Keratinocyte (primary cell): Measurements from ENCODE around the gene CNGA3. TPM values are rescaled to one million over a fixed set of nuclear protein-coding genes. Genes with fewer than 3 reads are reported as not detected.

Experiments used
- DNase-seq: peaks from one replicate; pipeline ENCODE4 v3.0.0-alpha.2; 2011; ENCODE audit warnings: low read depth, missing footprints, low spot score
- FAIRE-seq: peaks from 2 replicates; lab custom pipeline; 2011; peaks lifted over from hg19 to GRCh38; lab: Jason Lieb, UNC
- H2AFZ ChIP-seq: 2 replicates; pipeline ENCODE4 v1.6.0; 2012; ENCODE audit warnings: low read length, control low read depth, inconsistent platforms; ENCODE audit not compliant: control insufficient read depth
- H3K27ac ChIP-seq: 2 replicates; pipeline ENCODE4 v1.5.1; 2011; ENCODE audit warnings: low read length; ENCODE audit not compliant: control insufficient read depth, insufficient read depth
- H3K27me3 ChIP-seq: 3 replicates; pipeline ENCODE4 v1.6.0; 2011; ENCODE audit warnings: low read length; ENCODE audit not compliant: control insufficient read depth, insufficient read depth; ENCODE audit errors: extremely low read depth
- H3K36me3 ChIP-seq, 2 experiments: 2 replicates in 1 of 2; 3 replicates in 1 of 2; pipeline ENCODE4 v1.5.1; 2011; ENCODE audit warnings: low read length in 2 of 2, mild to moderate bottlenecking in 1 of 2; ENCODE audit not compliant: control insufficient read depth in 2 of 2, insufficient read depth in 2 of 2; ENCODE audit errors: extremely low read depth in 1 of 2
- H3K4me1 ChIP-seq: 3 replicates; pipeline ENCODE4 v1.5.1; 2011; ENCODE audit warnings: low read length; ENCODE audit not compliant: control insufficient read depth, insufficient read depth; ENCODE audit errors: extremely low read depth
- H3K4me2 ChIP-seq: 3 replicates; pipeline ENCODE4 v1.6.0; 2011; ENCODE audit warnings: low read depth, low read length; ENCODE audit not compliant: control insufficient read depth, insufficient read depth; ENCODE audit errors: extremely low read depth
- H3K4me3 ChIP-seq, 3 experiments: fragments of 200-600 bp in 1 of 3; sonication (generic) in 1 of 3; 2 replicates in 2 of 3; 3 replicates in 1 of 3; pipeline ENCODE4 v1.5.1; 2011 to 2016; ENCODE audit warnings: low read length in 3 of 3, mild to moderate bottlenecking in 3 of 3, control low read depth in 2 of 3, inconsistent platforms in 1 of 3, low read depth in 1 of 3, mixed read lengths in 1 of 3, mixed run types in 1 of 3, moderate library complexity in 1 of 3; ENCODE audit not compliant: control insufficient read depth in 2 of 3, insufficient read depth in 2 of 3; ENCODE audit errors: extremely low read depth in 1 of 3
- H3K79me2 ChIP-seq: 2 replicates; pipeline ENCODE4 v1.6.0; 2012; ENCODE audit warnings: low read length; ENCODE audit not compliant: control insufficient read depth, insufficient read depth
- H3K9ac ChIP-seq: 3 replicates; pipeline ENCODE4 v1.6.0; 2011; ENCODE audit warnings: low read length; ENCODE audit not compliant: control insufficient read depth, insufficient read depth; ENCODE audit errors: extremely low read depth
- H3K9me1 ChIP-seq: 3 replicates; pipeline ENCODE4 v1.6.0; 2011; ENCODE audit warnings: low read length; ENCODE audit not compliant: control insufficient read depth, insufficient read depth; ENCODE audit errors: extremely low read depth
- H3K9me3 ChIP-seq: 2 replicates; pipeline ENCODE4 v1.5.1; 2012; ENCODE audit warnings: low read depth, low read length; ENCODE audit not compliant: control insufficient read depth
- H4K20me1 ChIP-seq: 3 replicates; pipeline ENCODE4 v1.6.0; 2011; ENCODE audit warnings: low read length; ENCODE audit not compliant: control insufficient read depth, insufficient read depth; ENCODE audit errors: extremely low read depth
- EZH2 ChIP-seq: IDR thresholded peaks from one replicate; pipeline ENCODE4 v1.6.1; 2012; ENCODE audit warnings: inconsistent platforms, mild to moderate bottlenecking, low read length, moderate library complexity
- dilution Hi-C: fragments of 300-500 bp; cut with MboI; formaldehyde crosslinking; loops from one replicate; pipeline ENCODE4 v1.7.0; 2020; ENCODE audit warnings: low sequenced_read_pairs; ENCODE audit not compliant: extremely low pct_ligation_motif_present
- polyA plus RNA-seq, 5 experiments: library from polyadenylated mRNA; depleted of rRNA in 3 of 5; stranded (reverse) in 3 of 5; stranded (forward) in 1 of 5; unstranded in 1 of 5; fragments of >200 nt; gene quantifications; 1 replicate in 1 of 5; 2 replicates in 3 of 5; 3 replicates in 1 of 5; pipeline versions ENCODE4 v1.2.1 to v1.2.3, GENCODE V29; 2011 to 2012; ENCODE audit warnings: missing spikeins in 2 of 5, low read depth in 1 of 5, low replicate concordance in 1 of 5
- TF ChIP-seq, protein P1 (sequence below), 3 experiments: IDR thresholded peaks in 1 of 3; conservative IDR thresholded peaks in 1 of 3; optimal IDR thresholded peaks in 1 of 3; 2 replicates in 2 of 3; 3 replicates in 1 of 3; pipeline versions ENCODE3 to v1.5.1; 2011; ENCODE audit warnings: low read length in 3 of 3, mild to moderate bottlenecking in 3 of 3, moderate library complexity in 2 of 3, control low read depth in 1 of 3, inconsistent platforms in 1 of 3; ENCODE audit not compliant: insufficient read depth in 2 of 3; ENCODE audit errors: extremely low read depth in 1 of 3

The CNGA3 gene
- polyA plus RNA-seq, 1 donor (not counting 4 experiments of a cell fraction or from before 2014, with no cell fraction given) = 0.01 TPM

GRCh38 chr2:98442488-98442887, 96.2 kb downstream of the CNGA3 start:
- no peaks in the 10 kb centered on the region for H3K9me3 ChIP-seq
- no peak overlapping the region for H3K27ac ChIP-seq
- no peaks in the 10 kb centered on the region for H4K20me1 ChIP-seq
- H3K79me2 ChIP-seq = peaks cover 21% of the 10 kb centered on the region
- no peak for TF ChIP-seq EZH2
- TF ChIP-seq, protein P1, sequence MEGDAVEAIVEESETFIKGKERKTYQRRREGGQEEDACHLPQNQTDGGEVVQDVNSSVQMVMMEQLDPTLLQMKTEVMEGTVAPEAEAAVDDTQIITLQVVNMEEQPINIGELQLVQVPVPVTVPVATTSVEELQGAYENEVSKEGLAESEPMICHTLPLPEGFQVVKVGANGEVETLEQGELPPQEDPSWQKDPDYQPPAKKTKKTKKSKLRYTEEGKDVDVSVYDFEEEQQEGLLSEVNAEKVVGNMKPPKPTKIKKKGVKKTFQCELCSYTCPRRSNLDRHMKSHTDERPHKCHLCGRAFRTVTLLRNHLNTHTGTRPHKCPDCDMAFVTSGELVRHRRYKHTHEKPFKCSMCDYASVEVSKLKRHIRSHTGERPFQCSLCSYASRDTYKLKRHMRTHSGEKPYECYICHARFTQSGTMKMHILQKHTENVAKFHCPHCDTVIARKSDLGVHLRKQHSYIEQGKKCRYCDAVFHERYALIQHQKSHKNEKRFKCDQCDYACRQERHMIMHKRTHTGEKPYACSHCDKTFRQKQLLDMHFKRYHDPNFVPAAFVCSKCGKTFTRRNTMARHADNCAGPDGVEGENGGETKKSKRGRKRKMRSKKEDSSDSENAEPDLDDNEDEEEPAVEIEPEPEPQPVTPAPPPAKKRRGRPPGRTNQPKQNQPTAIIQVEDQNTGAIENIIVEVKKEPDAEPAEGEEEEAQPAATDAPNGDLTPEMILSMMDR (optimal IDR thresholded peaks at IDR 0.05 in 1 of 3, IDR thresholded peaks at IDR 0.05 in 1 of 3, conservative IDR thresholded peaks at IDR 0.05 in 1 of 3; ENCODE audit: extremely low read depth in 1 of 3, insufficient read depth in 2 of 3, low read length in 3 of 3) = no peak
- DNase-seq = no peak
- FAIRE-seq = no peak
- no peak overlapping the region for H3K4me2 ChIP-seq
- no peaks in the 10 kb centered on the region for H3K36me3 ChIP-seq
- peaks cover 13% of the 10 kb centered on the region for H3K4me1 ChIP-seq
- no peak overlapping the region for H3K9ac ChIP-seq
- H3K27me3 ChIP-seq = no peaks in the 10 kb centered on the region
- dilution Hi-C loops = no loop called here
- no peak overlapping the region for H3K4me3 ChIP-seq
- H2AFZ ChIP-seq = no peak overlapping the region
- H3K9me1 ChIP-seq = no peaks in the 10 kb centered on the region

GRCh38 chr2:98444436-98445176, 98.3 kb downstream of the CNGA3 start, which contains the start of gene INPP4A:
INPP4A (plus strand) TSS chr2:98444858; CDS start chr2:98520049, 75,191 bp downstream.
- Histone ChIP-seq H3K4me2 (peak within 1 kb of the TSS; percentile 95), H3K27ac (no peak within 1 kb of the TSS), H3K9me3 (no peaks in the 10 kb centered on the region), H3K36me3 (no peaks in the 10 kb centered on the region), H2AFZ (peak within 1 kb of the TSS; percentile 92), H3K9me1 (no peaks in the 10 kb centered on the region), H4K20me1 (no peaks in the 10 kb centered on the region), H3K79me2 (peaks cover 28% of the 10 kb centered on the region), H3K9ac (peak within 1 kb of the TSS; percentile 79), H3K27me3 (no peaks in the 10 kb centered on the region), H3K4me1 (peaks cover 13% of the 10 kb centered on the region), H3K4me3 (peak within 1 kb of the TSS; percentile 56 to 88 (median 68))
- DNase-seq (no peak), FAIRE-seq (no peak)
- no peak for TF ChIP-seq EZH2
- TF ChIP-seq, protein P1 (optimal IDR thresholded peaks at IDR 0.05 in 1 of 3, IDR thresholded peaks at IDR 0.05 in 1 of 3, conservative IDR thresholded peaks at IDR 0.05 in 1 of 3; ENCODE audit: extremely low read depth in 1 of 3, insufficient read depth in 2 of 3, low read length in 3 of 3) = peak in 1 of 3 experiments; percentile 23
- dilution Hi-C loops = no loop called here
